ENCODE data around the gene KDELR1.

KDELR1 gene

DNA sequence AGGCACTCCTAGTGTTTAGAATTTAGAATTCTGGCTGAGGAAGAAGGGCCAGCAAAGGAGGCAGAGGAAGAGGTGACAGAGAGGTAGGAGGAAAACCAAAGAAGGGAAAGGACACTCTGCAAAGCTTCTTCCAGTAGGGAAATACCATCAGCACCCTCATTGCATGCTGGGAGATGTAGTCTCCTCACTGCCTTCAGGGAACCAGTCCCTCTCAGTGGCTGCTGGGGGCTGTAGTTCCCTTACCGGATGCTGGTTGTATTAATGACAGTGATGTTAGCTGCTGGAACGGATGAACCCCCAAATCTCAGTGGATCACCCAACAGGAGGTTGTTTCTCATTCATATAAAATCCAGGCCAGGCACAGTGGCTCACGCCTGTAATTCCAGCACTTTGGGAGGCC, 12.3 kb upstream of the KDELR1 start:
- ATAC-seq: peak; percentile 75
- no peak overlapping the region for H3K27ac Mint-ChIP-seq

DNA sequence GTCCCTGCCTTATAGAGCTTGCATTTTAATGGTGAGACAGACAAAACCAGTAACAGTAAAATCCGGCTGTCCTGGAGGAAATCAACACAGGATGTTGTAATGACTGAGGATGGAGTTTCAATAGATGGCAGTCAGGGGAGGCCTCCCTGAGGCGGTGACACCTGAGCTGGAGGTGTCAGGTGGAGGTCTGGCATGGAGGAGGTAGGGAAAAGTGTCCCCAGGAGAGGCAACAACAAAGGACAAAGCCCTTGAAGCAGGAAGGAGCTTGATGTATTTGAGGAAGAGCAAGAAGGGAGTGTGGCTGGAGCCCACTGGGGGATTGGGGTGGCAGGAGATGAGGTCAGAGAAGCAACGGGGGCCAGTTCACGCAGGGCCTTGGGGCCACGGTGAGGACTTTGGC, 9.9 kb upstream of the KDELR1 start:
- no peak overlapping the region for H3K4me3 Mint-ChIP-seq
- H3K27ac Mint-ChIP-seq: peak overlapping the region; percentile 14
- no peak for DNase-seq (ENCODE audit: low spot score in 2 of 2)
- no peak for ATAC-seq
- H3K4me1 Mint-ChIP-seq: peaks cover 46% of the 10 kb centered on the region
- peaks cover 9% of the 10 kb centered on the region for H3K36me3 Mint-ChIP-seq
- H3K9me3 Mint-ChIP-seq: peaks cover 3% of the 10 kb centered on the region

More for the DNA sequence above, 12.3 kb upstream of the KDELR1 start:
- peak in 1 of 2 donors; percentile 69 for DNase-seq (ENCODE audit: low spot score in 2 of 2)
- H3K9me3 Mint-ChIP-seq: peaks cover 3% of the 10 kb centered on the region
- H3K4me1 Mint-ChIP-seq: peaks cover 33% of the 10 kb centered on the region
- no peak overlapping the region for H3K4me3 Mint-ChIP-seq
- H3K36me3 Mint-ChIP-seq: peaks cover 9% of the 10 kb centered on the region

DNA sequence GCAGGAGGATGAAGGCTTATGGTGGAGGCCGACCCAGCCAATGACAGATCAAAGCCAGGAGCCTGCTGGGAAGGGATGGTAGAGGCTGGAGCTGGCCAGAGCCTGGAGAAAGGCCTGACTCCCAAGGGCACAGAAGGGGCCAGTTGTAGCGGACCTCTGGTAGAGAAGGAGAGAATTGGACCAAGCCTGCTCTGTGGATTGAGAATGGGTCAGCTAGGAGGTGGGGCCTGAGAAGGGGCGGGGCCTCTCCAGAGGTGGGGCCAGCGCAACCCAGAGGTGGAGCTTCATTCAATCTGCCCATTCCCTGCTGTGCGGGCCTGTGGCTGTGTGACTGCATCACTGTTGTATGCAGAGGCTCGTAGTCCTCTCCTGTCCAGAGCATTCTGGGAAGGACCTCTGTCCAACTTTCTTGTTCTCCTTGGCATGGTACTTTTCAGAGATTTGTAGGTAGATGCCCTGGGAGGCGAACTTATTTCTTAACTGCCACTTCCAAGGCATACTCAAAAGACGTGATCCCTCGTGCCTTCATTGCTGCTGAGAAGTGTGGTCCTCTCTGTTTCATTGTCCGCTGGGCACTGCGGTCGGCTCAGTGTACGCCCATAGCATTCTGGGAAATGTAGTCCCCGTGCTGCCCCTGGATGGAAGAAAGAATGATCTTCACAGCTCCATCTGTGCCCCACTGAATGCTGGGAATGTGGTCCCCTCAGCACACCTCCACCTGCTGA, 8.8 kb upstream of the KDELR1 start:
- DNase-seq (ENCODE audit: low spot score in 2 of 2) (no peak), ATAC-seq (peak; percentile 49)
- H3K4me3 Mint-ChIP-seq: no peak overlapping the region
- peaks cover 3% of the 10 kb centered on the region for H3K9me3 Mint-ChIP-seq
- peaks cover 57% of the 10 kb centered on the region for H3K4me1 Mint-ChIP-seq
- H3K27ac Mint-ChIP-seq: peak overlapping the region; percentile 24
- H3K36me3 Mint-ChIP-seq: peaks cover 9% of the 10 kb centered on the region

DNA sequence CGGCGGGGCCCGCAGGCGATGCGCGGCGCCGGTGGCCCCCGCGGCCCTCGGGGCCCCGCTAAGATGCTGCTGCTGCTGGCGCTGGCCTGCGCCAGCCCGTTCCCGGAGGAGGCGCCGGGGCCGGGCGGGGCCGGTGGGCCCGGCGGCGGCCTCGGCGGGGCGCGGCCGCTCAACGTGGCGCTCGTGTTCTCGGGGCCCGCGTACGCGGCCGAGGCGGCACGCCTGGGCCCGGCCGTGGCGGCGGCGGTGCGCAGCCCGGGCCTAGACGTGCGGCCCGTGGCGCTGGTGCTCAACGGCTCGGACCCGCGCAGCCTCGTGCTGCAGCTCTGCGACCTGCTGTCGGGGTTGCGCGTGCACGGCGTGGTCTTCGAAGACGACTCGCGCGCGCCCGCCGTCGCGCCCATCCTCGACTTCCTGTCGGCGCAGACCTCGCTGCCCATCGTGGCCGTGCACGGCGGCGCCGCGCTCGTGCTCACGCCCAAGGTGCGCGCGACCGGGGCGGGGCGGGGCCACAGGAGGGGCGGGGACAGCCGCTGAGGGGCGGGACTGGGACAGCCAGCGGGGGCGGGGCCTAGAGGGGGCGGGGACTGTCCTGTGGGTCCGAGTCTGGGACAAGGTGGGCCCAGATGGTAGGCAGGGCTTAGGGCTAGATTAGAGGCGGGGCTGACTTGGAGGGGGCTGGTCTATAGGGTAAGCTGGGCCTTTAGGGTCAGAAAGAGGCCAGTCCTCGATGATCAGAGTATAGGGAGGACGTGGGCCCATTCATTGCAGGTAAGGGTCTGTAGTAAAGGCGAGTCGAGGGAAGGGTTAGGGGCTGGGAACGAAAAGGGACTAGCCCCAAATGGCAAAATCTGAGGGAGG, 7.3 kb upstream of the KDELR1 start:
- H3K27ac Mint-ChIP-seq: peak overlapping the region; percentile 93
- peaks cover 9% of the 10 kb centered on the region for H3K36me3 Mint-ChIP-seq
- H3K9me3 Mint-ChIP-seq: peaks cover 3% of the 10 kb centered on the region
- ATAC-seq: peak; percentile 82
- peak; percentile 86 to 92 for DNase-seq (ENCODE audit: low spot score in 2 of 2)
- peak overlapping the region; percentile 93 for H3K4me3 Mint-ChIP-seq
- peaks cover 69% of the 10 kb centered on the region for H3K4me1 Mint-ChIP-seq

DNA sequence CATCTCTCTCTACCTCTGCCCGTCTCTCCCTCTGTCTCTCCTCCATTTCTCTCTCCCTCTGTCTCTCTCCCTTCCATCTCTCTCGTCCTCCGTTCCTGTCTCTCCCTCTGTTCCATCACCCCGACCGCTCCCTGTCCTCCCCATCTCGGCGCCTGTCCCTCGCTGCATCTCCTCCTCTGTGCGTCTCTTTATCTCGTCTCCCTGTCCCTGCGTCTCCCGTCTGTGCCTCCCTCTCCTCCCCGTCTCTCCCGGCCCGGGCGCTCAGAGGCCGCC, 6.7 kb upstream of the KDELR1 start:
- peaks cover 64% of the 10 kb centered on the region for H3K4me1 Mint-ChIP-seq
- peak in 1 of 2 donors; percentile 65 for DNase-seq (ENCODE audit: low spot score in 2 of 2)
- H3K27ac Mint-ChIP-seq: peak overlapping the region; percentile 93
- peak overlapping the region; percentile 93 for H3K4me3 Mint-ChIP-seq
- ATAC-seq: no peak
- peaks cover 3% of the 10 kb centered on the region for H3K9me3 Mint-ChIP-seq
- H3K36me3 Mint-ChIP-seq: peaks cover 9% of the 10 kb centered on the region

DNA sequence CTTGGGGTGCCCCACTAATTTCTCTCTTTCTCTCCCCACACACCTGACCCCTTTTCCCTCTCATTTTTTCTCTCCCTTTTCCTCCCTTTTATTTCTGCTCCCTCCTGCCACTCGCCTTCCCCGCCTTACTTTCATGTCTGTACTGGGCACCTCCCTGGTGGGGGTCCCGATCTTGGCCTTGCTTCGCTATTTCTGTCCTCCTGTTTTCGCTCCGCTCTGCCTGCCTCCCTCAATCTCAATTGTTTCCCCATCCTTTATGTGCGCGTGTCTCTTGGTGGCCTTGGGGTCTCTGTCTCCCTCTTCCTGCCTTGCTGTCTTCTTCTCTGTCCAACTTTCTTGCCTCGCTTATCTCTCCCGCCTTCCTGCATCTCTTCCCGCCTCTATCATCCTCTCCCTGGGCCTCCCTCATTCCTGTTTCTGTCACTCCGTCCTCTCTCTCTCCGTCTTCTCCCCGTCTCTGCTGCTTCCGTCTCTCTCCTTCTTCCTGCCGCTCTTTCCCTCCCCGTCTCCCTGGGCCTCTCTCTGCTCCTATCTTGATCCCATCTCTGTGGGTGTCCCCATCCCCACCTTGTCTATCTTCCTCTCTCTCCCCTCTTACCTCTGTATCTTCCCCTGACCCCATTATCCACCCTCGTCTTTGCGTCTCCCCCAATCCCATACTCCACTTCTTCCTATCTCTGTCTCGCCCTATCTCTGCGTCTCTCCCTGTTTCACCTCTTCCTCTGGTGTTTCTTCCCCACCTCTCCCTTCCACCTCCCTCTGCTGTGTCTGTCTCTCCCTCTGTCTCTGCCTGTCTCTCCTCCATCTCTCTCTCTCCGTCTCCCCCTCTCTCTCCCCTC, 6.1 kb upstream of the KDELR1 start:
- ATAC-seq (no peak), DNase-seq (ENCODE audit: low spot score in 2 of 2) (no peak)
- peaks cover 70% of the 10 kb centered on the region for H3K4me1 Mint-ChIP-seq
- peaks cover 9% of the 10 kb centered on the region for H3K36me3 Mint-ChIP-seq
- H3K27ac Mint-ChIP-seq: peak overlapping the region; percentile 93
- peak overlapping the region; percentile 93 for H3K4me3 Mint-ChIP-seq
- peaks cover 3% of the 10 kb centered on the region for H3K9me3 Mint-ChIP-seq

DNA sequence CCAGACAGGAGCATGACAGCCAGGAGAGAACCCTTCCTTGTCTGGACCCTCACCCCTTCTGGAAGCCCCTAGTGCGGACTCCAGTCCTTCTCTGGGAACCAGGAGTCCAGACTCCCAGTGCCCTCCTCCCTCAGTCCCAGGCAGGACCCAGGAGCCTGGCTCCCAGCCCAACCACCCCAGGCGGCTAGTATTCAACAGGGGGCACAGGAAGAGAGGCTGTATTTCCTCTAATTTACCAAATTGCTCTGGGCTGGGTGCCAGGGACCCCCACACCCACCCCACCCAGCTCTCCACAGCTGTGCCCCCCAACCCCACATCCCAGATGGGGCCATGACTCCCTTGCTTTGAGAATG, 5.4 kb upstream of the KDELR1 start:
- no peak for DNase-seq (ENCODE audit: low spot score in 2 of 2)
- ATAC-seq: no peak
- H3K27ac Mint-ChIP-seq: peak overlapping the region; percentile 93
- peaks cover 9% of the 10 kb centered on the region for H3K36me3 Mint-ChIP-seq
- peaks cover 3% of the 10 kb centered on the region for H3K9me3 Mint-ChIP-seq
- peaks cover 68% of the 10 kb centered on the region for H3K4me1 Mint-ChIP-seq
- H3K4me3 Mint-ChIP-seq: peak overlapping the region; percentile 93

DNA sequence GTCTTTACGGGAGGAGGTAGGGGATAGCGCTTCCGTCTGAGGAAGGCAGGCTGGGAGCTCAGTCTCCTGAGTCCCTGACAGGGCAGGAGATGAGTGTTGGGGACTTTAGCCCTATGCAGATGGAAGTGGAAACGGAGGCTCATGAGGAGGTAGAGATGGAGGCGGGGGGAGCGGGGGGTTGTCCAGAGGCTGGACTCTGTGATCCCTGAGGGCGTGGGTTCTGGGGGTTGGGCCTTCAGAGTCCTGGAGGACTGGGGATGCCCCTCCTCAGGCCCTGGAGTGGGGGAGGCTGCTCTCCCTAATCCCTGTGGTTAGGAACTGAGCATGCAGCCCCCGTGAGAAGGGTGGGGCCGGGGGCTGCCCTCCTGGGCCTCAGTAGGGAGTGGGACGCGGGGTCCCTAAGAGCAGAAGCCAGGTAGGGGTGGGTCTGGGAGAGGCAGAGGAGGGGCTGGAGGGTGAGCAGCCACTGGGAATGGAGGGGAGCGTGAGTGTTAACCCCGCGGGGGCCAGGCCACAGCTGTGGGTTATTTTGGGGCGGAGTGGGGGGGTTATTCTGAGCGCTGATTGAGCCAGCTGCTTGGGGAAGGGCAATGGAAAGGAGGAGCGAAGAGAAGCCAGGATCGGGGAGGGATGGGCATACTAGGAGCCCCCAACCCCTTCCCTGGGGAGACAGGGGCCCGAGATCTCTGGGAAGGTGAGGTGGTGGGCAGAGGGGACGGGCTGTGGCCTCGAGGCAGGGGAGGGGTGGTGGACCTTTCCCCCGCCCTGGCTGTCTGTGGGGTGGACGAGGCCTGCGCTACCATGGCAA, 4.9 kb upstream of the KDELR1 start:
- H3K9me3 Mint-ChIP-seq: peaks cover 3% of the 10 kb centered on the region
- peak overlapping the region; percentile 40 for H3K27ac Mint-ChIP-seq
- peaks cover 68% of the 10 kb centered on the region for H3K4me1 Mint-ChIP-seq

DNA sequence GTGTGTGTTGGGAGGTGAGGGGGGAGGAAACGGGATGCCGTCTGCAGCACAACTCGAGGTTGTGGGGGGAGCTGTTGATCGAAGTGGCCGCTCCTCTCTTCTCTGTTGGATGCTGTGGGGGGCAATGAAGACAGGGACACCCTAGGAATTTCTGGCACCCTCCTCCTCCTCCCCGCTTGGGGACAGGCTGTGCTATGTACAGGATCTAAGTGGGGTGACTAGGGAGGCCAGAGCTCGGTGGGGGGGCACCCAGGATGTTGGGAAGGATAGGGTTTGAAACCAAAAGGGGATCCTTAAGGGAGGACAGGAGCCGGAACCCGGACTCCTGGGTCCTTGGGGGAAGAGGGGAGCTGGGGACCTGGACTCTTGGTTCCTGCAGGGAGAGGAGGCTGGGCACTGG, 4.1 kb upstream of the KDELR1 start:
- peak overlapping the region; percentile 56 for H3K4me3 Mint-ChIP-seq

More for the DNA sequence above, 4.9 kb upstream of the KDELR1 start:
- ATAC-seq (no peak), DNase-seq (ENCODE audit: low spot score in 2 of 2) (no peak)
- Mint-ChIP-seq H3K36me3 (peaks cover 11% of the 10 kb centered on the region), H3K4me3 (peak overlapping the region; percentile 56)

DNA sequence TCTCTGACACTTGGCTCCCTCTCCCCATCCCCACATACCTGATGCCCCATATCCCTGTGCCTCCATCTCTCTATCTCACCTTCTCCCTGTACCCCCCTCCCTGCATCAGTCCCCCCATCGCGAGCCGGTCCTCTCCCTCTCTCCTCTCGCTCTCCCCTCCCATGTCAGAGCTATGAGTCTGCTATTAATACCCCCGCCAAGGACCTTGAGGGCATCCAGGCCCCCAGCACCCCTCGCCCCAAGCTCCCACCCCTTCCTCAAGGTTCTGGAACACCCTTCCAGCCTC, 3.8 kb upstream of the KDELR1 start:
- H3K4me3 Mint-ChIP-seq: peak overlapping the region; percentile 56
- ATAC-seq: no peak
- H3K4me1 Mint-ChIP-seq: peaks cover 70% of the 10 kb centered on the region
- peaks cover 16% of the 10 kb centered on the region for H3K36me3 Mint-ChIP-seq
- peaks cover 3% of the 10 kb centered on the region for H3K9me3 Mint-ChIP-seq
- no peak for DNase-seq (ENCODE audit: low spot score in 2 of 2)
- H3K27ac Mint-ChIP-seq: no peak overlapping the region

More for the DNA sequence above, 4.1 kb upstream of the KDELR1 start:
- DNase-seq (ENCODE audit: low spot score in 2 of 2): no peak
- ATAC-seq: no peak
- H3K36me3 Mint-ChIP-seq: peaks cover 16% of the 10 kb centered on the region
- no peak overlapping the region for H3K27ac Mint-ChIP-seq
- H3K4me1 Mint-ChIP-seq: peaks cover 66% of the 10 kb centered on the region
- H3K9me3 Mint-ChIP-seq: peaks cover 3% of the 10 kb centered on the region

DNA sequence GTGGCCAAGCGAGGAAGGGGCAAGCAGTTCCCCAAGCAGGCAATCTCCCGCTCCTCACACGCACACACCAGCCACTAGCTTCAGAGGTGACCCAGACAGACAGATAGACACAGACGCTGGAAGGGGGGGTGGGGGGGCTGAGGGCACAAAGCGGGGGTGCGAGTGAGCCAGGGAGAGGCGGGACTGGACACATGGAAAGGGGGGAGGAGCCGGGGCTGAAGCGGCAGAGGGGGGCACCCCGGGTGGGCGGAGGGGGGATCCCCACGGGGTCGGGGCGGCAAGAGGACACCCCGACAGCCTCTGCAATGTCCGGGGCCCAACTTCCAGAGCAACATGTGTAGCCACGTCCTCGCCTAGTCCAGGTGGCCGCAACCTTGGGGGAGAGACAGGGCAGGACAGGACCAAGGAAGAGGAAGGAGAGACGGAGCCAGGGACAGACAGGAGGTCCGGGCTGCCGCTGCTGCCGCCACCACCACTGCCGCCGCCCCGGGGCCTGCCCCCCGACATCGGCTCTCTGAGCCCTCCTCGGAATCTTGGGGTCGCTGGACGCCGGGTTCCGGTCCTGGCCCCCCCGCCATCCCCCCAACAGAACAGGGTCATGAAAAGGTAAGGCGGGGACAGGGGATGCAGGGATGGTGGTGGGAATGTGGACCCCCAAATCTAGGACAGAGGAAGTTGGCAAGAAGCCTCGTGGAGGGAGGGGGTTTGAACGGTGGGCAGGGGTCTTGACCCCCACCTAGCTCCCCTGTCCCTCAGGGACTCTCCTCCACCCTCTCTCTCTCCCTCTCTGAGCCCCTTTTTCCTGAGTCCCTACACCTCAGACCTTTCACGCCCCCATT, 3.2 kb upstream of the KDELR1 start:
- H3K9me3 Mint-ChIP-seq: peaks cover 2% of the 10 kb centered on the region
- H3K4me3 Mint-ChIP-seq: peak overlapping the region; percentile 56
- DNase-seq (ENCODE audit: low spot score in 2 of 2) (no peak), ATAC-seq (no peak)
- H3K36me3 Mint-ChIP-seq: peaks cover 12% of the 10 kb centered on the region
- peak overlapping the region; percentile 50 for H3K27ac Mint-ChIP-seq
- H3K4me1 Mint-ChIP-seq: peaks cover 66% of the 10 kb centered on the region

DNA sequence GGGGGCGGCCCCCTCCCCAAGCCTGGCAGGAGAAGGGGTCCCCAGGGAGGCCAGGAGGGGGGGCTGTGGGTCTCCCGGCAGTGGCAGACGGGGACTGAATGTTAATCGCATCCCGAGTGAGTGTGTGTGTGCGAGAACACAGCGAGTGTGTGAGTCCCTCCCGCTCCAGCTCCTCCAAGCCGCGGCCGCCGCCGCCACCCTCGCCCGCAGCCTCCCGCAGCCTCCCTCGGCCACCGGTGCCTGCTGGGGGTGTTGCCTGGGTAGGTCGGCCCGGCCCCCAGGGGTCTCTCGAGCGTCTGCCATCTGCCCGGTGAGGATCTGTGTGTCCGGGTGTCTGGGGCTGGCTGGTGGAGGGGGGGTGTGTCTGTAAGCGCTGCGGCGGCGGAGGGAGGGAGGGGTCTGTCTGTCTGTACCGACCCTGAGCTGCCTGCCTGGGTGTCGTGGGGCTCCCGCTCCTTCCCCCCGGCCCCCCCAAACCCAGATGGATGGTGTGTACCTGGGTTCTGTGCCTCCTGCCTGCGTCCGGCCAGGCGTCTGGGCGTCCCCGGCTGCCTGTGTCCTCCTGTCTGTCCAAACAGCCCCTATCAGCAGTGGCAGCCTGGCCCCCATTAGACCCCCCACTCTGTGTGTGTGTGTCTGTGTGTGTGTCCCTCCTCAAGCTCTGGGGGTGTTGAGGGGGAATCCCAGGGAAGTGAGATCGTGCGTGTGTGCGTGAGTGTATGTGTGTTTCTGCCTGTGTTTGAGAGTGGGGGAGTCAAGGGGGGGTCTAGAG, 2.4 kb upstream of the KDELR1 start, which contains the start of gene GRIN2D:
Gene GRIN2D, plus strand, starts transcription at position 110 of the 772 bp plus-strand sequence. CDS start 4,725 bp downstream, outside the sequence.
- no peaks in the 10 kb centered on the region for H3K9me3 Mint-ChIP-seq
- H3K27ac Mint-ChIP-seq: peak within 1 kb of the TSS; percentile 50
- DNase-seq (ENCODE audit: low spot score in 2 of 2): no peak
- H3K36me3 Mint-ChIP-seq: peaks cover 7% of the 10 kb centered on the region
- peak within 1 kb of the TSS; percentile 95 for H3K4me3 Mint-ChIP-seq
- no peak for ATAC-seq
- peaks cover 60% of the 10 kb centered on the region for H3K4me1 Mint-ChIP-seq

DNA sequence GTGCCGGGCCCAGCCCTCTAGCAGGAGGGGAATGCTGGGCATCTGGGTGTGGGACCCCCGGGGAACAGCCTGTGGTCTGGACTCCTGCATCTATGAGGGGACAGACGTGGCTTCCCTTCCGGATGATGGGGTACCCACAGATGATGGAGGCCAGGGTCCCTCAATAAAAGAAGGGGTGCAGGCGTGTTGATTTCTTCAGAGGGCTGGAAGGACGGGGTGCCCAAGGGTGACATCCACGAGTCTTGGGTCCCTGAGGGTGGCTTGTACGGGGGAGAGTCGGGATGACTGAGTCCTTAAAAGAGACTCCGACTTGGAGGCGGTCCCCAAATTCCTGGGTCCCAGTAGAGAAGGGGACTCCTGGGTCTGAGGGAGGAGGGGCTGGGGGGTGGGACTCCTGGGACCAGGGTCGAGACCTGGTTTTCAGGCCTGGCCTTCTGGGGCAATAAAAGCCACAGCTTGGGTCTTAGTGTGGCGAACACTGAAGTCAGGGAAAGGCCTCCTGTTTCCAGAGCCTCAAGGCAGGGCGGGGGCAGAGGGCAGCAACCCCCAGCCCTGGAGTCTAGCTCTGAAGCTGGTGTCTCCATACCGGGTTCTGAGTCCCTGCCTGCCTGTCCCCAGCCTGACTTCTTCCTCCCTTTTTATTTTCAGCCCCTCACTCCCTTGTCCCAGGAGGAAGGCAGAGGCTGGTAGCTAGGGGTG, 1.7 kb upstream of the KDELR1 start:
- peak overlapping the region; percentile 95 for H3K4me3 Mint-ChIP-seq
- DNase-seq (ENCODE audit: low spot score in 2 of 2): no peak
- no peak overlapping the region for H3K27ac Mint-ChIP-seq

More for the DNA sequence above, 1.7 kb upstream of the KDELR1 start:
- H3K36me3 Mint-ChIP-seq: peaks cover 14% of the 10 kb centered on the region
- no peaks in the 10 kb centered on the region for H3K9me3 Mint-ChIP-seq
- H3K4me1 Mint-ChIP-seq: peaks cover 60% of the 10 kb centered on the region
- ATAC-seq: no peak

All from stimulated activated effector memory CD8-positive, alpha-beta T cell treated with anti-CD3 and anti-CD28 coated beads, Interleukin-12 subunit alpha, Interleukin-12 subunit beta, amount 100 ng/mL, for 72 hours (primary cell).